ENCODE results near the gene ARL5A.

The ARL5A gene

DNA sequence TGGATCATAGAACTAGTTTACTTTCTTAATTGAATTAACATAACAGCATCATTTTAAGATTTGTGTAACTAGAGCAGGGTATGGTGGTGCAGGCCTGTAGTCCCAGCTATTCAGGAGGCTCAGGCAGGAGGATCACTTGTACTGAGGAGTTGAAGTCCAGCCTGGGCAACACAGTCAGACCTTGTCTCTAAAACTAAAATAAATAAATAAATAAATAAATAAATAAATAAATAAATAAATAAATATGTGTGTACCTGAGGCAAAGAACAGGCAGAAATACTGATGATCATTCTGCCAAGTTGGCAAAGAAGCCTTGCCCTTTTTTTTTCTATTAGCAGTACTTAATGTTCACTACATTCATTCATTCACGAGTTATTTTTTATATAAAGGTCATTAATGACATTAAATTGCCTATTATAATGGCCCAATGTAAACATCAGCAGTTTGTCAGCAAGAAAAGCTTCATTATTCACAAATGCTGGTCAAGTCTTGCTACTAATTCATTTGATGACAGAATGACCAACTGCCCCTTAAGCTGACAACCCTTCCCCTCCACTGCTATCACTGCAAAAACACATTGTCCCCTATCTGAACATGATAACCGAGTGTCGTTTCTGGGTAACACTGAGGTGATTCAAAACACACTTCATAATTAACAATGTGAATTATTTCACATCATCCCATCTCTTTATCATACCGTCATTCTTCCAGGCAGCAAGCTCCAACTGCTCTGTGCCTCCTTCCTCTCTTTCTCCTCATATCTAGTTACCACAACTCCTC is 39.0 kb downstream of the ARL5A start:
- Histone ChIP-seq H3K9me3 (ENCODE audit: insufficient read depth, low read length) (no peaks in the 10 kb centered on the region), H3K36me3 (ENCODE audit: insufficient read depth, insufficient read length, low read length) (peaks cover 2% of the 10 kb centered on the region), H3K27me3 (ENCODE audit: insufficient read depth, insufficient read length) (no peaks in the 10 kb centered on the region), H3K4me3 (ENCODE audit: insufficient read length, low read depth) (no peak overlapping the region), H3K9ac (ENCODE audit: insufficient read length, low read depth) (no peak overlapping the region), H3K4me1 (ENCODE audit: insufficient read depth, insufficient read length) (no peaks in the 10 kb centered on the region)
- DNase-seq (ENCODE audit: low read depth, low spot score): no peak
- TF ChIP-seq ZNF274 (IDR thresholded peaks at IDR 0.05; ENCODE audit: low read depth, low read length) (no peak), YY1 (IDR thresholded peaks at IDR 0.05; ENCODE audit: insufficient read depth, insufficient read length) (no peak), SUZ12 (IDR thresholded peaks at IDR 0.05; ENCODE audit: extremely low read depth, insufficient read depth, insufficient read length) (no peak)

DNA sequence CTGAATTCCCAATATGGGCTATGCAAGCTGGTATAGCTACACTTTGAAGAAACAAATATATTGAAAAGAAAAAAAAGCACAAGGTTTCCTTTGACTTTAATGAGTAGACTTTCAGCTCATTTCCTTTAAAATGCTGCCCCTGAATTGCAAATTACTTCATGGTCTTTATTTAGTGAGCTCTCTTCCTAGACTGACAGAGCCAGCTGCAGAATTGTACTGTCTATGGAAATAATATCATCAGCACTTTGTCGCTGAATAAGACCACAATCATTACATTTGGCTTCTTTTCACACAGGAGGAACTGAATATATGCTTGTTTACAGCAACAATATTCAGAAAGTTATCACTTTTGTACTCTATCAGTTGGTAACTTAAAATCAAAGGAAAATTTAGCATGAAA is 41.7 kb downstream of the ARL5A start:
- Histone ChIP-seq H3K9me3 (ENCODE audit: insufficient read depth, low read length) (no peaks in the 10 kb centered on the region), H3K9ac (ENCODE audit: insufficient read length, low read depth) (no peak overlapping the region), H3K4me3 (ENCODE audit: insufficient read length, low read depth) (no peak overlapping the region), H3K27me3 (ENCODE audit: insufficient read depth, insufficient read length) (no peaks in the 10 kb centered on the region), H3K4me1 (ENCODE audit: insufficient read depth, insufficient read length) (no peaks in the 10 kb centered on the region), H3K36me3 (ENCODE audit: insufficient read depth, insufficient read length, low read length) (peaks cover 4% of the 10 kb centered on the region)
- DNase-seq (ENCODE audit: low read depth, low spot score): no peak
- TF ChIP-seq SUZ12 (IDR thresholded peaks at IDR 0.05; ENCODE audit: extremely low read depth, insufficient read depth, insufficient read length): no peak
- no peak for TF ChIP-seq YY1 (IDR thresholded peaks at IDR 0.05; ENCODE audit: insufficient read depth, insufficient read length)
- TF ChIP-seq ZNF274 (IDR thresholded peaks at IDR 0.05; ENCODE audit: low read depth, low read length): no peak

DNA sequence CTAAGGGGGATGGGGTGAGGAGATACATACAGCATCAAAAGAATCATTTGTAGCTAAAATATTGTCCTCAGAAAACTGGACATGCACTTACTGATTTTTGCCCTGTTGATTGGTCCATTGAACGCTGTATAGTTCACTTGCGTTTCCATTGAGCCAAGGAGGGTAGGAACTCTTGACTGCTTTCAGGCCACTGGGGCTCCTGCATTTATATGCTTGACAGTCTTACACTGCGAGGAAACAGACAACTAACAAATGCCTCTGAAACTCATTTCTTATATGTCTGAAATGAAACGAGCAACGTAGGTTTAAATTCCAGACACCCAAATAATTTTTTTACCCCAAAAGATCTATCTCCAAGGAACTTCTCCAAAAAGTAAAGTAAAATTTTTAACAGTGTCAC is 42.1 kb downstream of the ARL5A start:
- Histone ChIP-seq H3K4me1 (ENCODE audit: insufficient read depth, insufficient read length) (no peaks in the 10 kb centered on the region), H3K36me3 (ENCODE audit: insufficient read depth, insufficient read length, low read length) (peaks cover 8% of the 10 kb centered on the region), H3K9ac (ENCODE audit: insufficient read length, low read depth) (no peak overlapping the region), H3K9me3 (ENCODE audit: insufficient read depth, low read length) (no peaks in the 10 kb centered on the region), H3K4me3 (ENCODE audit: insufficient read length, low read depth) (no peak overlapping the region), H3K27me3 (ENCODE audit: insufficient read depth, insufficient read length) (no peaks in the 10 kb centered on the region)
- TF ChIP-seq ZNF274 (IDR thresholded peaks at IDR 0.05; ENCODE audit: low read depth, low read length) (no peak), SUZ12 (IDR thresholded peaks at IDR 0.05; ENCODE audit: extremely low read depth, insufficient read depth, insufficient read length) (no peak), YY1 (IDR thresholded peaks at IDR 0.05; ENCODE audit: insufficient read depth, insufficient read length) (no peak)
- DNase-seq (ENCODE audit: low read depth, low spot score): no peak

DNA sequence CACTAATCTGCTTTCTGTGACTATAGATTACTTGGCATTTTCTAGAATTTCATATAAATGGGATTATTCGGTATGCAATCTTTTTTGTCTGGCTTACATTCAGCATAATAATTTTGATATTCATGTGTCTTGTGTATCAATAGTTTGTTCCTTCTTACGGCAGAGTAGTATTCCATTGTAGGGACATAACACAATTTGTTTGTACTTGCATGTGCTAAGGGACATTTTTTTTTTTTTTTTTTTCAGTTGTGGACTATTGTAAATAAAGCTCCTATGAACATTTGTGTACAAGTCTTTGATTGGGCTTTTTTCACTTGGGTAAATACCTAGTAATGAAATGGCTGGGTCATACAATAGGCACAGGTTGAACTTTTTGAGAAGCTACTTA is 45.1 kb downstream of the ARL5A start:
- Histone ChIP-seq H3K4me3 (ENCODE audit: insufficient read length, low read depth) (no peak overlapping the region), H3K9me3 (ENCODE audit: insufficient read depth, low read length) (no peaks in the 10 kb centered on the region), H3K4me1 (ENCODE audit: insufficient read depth, insufficient read length) (no peaks in the 10 kb centered on the region), H3K36me3 (ENCODE audit: insufficient read depth, insufficient read length, low read length) (peaks cover 8% of the 10 kb centered on the region), H3K9ac (ENCODE audit: insufficient read length, low read depth) (no peak overlapping the region), H3K27me3 (ENCODE audit: insufficient read depth, insufficient read length) (no peaks in the 10 kb centered on the region)
- DNase-seq (ENCODE audit: low read depth, low spot score): no peak
- no peak for TF ChIP-seq SUZ12 (IDR thresholded peaks at IDR 0.05; ENCODE audit: extremely low read depth, insufficient read depth, insufficient read length)
- TF ChIP-seq ZNF274 (IDR thresholded peaks at IDR 0.05; ENCODE audit: low read depth, low read length): no peak
- TF ChIP-seq YY1 (IDR thresholded peaks at IDR 0.05; ENCODE audit: insufficient read depth, insufficient read length): no peak

DNA sequence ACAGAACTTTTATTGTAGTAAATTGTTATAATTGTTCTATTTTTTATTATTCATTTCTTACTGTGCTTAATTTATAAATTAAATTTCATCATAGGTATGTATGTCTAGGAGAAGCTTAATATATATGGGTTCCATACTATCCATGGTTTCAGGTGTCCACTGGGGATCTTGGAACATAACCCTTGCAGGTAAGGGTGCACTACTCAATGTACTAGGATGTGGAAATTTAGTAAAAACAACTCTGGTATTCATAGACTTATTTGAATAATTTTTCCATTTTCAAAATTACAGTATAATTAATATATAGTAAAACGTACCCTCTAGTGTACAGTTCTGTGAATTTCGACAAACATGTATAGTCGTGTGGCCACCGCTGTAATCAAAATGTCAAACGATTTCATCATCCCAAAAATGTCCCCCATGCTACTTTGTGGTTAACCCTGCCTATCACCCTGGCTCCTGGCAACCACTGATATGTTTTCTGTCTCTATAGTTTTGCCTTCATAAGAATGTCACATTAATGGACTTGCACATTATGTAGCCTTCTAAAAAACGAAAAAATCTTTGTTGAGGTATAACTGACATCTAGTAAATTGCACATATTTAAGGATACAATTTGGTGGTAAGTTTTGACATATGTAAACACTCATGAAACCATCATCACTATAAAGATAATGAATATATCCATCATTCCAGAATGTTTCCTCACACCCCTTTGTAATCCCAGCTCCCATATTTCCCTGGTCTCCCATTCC is 45.7 kb downstream of the ARL5A start:
- Histone ChIP-seq H3K36me3 (ENCODE audit: insufficient read depth, insufficient read length, low read length) (peaks cover 8% of the 10 kb centered on the region), H3K9ac (ENCODE audit: insufficient read length, low read depth) (no peak overlapping the region), H3K4me3 (ENCODE audit: insufficient read length, low read depth) (no peak overlapping the region), H3K4me1 (ENCODE audit: insufficient read depth, insufficient read length) (no peaks in the 10 kb centered on the region), H3K9me3 (ENCODE audit: insufficient read depth, low read length) (no peaks in the 10 kb centered on the region), H3K27me3 (ENCODE audit: insufficient read depth, insufficient read length) (no peaks in the 10 kb centered on the region)
- TF ChIP-seq ZNF274 (IDR thresholded peaks at IDR 0.05; ENCODE audit: low read depth, low read length) (no peak), YY1 (IDR thresholded peaks at IDR 0.05; ENCODE audit: insufficient read depth, insufficient read length) (no peak), SUZ12 (IDR thresholded peaks at IDR 0.05; ENCODE audit: extremely low read depth, insufficient read depth, insufficient read length) (no peak)
- no peak for DNase-seq (ENCODE audit: low read depth, low spot score)

DNA sequence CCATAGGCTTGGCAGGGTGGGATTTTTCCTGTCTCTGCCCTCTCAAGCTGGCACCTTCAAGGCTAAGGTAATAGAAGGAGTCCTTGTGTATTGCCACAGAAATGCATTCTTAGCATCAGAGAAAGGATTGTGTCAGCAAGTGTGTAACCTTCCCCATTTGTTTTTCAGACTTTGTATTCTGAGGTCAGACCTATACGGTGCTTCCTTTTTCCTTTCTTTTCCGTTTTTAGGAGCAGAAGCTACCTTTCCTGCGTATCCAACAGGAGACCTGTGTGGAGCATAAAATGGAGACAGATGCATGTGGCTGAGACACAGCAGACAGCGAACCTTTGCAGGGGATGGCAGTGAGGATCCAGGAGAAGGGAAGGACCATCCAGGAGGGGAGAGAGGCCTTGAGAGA is 46.6 kb downstream of the ARL5A start:
- H3K36me3 ChIP-seq (ENCODE audit: insufficient read depth, insufficient read length, low read length): peaks cover 8% of the 10 kb centered on the region
- DNase-seq (ENCODE audit: low read depth, low spot score): no peak
- no peaks in the 10 kb centered on the region for H3K27me3 ChIP-seq (ENCODE audit: insufficient read depth, insufficient read length)
- H3K9ac ChIP-seq (ENCODE audit: insufficient read length, low read depth): no peak overlapping the region
- H3K4me1 ChIP-seq (ENCODE audit: insufficient read depth, insufficient read length): no peaks in the 10 kb centered on the region
- no peak overlapping the region for H3K4me3 ChIP-seq (ENCODE audit: insufficient read length, low read depth)
- H3K9me3 ChIP-seq (ENCODE audit: insufficient read depth, low read length): no peaks in the 10 kb centered on the region
- TF ChIP-seq YY1 (IDR thresholded peaks at IDR 0.05; ENCODE audit: insufficient read depth, insufficient read length) (no peak), ZNF274 (IDR thresholded peaks at IDR 0.05; ENCODE audit: low read depth, low read length) (no peak), SUZ12 (IDR thresholded peaks at IDR 0.05; ENCODE audit: extremely low read depth, insufficient read depth, insufficient read length) (no peak)

DNA sequence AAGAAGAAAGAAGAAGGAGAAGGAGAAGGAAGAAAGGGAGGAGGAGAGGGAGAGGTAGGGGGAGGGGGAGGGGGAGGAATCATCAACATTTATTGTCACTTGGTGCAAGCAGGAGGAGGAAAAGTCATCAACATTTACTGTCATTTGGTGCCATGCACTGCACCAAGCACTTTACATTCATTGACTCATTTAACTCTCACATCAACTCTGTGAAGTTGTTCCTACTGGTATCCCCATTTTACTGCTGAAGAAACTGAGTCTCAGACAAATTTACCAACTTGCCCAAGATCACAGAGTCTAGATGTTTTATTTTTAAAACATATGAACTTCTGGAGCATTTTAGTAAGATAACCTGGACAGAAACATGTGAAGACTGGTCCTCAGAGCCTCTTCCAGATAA is 47.3 kb downstream of the ARL5A start:
- Histone ChIP-seq H3K9me3 (ENCODE audit: insufficient read depth, low read length) (no peaks in the 10 kb centered on the region), H3K4me1 (ENCODE audit: insufficient read depth, insufficient read length) (no peaks in the 10 kb centered on the region), H3K4me3 (ENCODE audit: insufficient read length, low read depth) (no peak overlapping the region), H3K27me3 (ENCODE audit: insufficient read depth, insufficient read length) (no peaks in the 10 kb centered on the region), H3K9ac (ENCODE audit: insufficient read length, low read depth) (no peak overlapping the region), H3K36me3 (ENCODE audit: insufficient read depth, insufficient read length, low read length) (peaks cover 8% of the 10 kb centered on the region)
- no peak for TF ChIP-seq SUZ12 (IDR thresholded peaks at IDR 0.05; ENCODE audit: extremely low read depth, insufficient read depth, insufficient read length)
- TF ChIP-seq YY1 (IDR thresholded peaks at IDR 0.05; ENCODE audit: insufficient read depth, insufficient read length): no peak
- TF ChIP-seq ZNF274 (IDR thresholded peaks at IDR 0.05; ENCODE audit: low read depth, low read length): no peak
- DNase-seq (ENCODE audit: low read depth, low spot score): no peak
